HepG2 (cell line): ENCODE results near the gene CCL19. TPM values are rescaled to one million over a fixed set of nuclear protein-coding genes. Genes with fewer than 3 reads are reported as not detected.

Experiments used
- ATAC-seq: fragments of 200-7000 bp; cut with Tn5 transposase; 3 replicates; pipeline ENCODE4 v1.9.1; 2020; ENCODE audit warnings: mild to moderate bottlenecking, moderate library complexity
- BruUV-seq: library from RNA; stranded (reverse); fragments of 400-500 nt; replicated peaks from 2 replicates; lab custom pipeline; 2021; lab: Mats Ljungman, UMichigan
- CTCF ChIA-PET: fragments of 300-600 bp; formaldehyde crosslinking; extraction: SDS; loops from one replicate; lab custom pipeline; 2021; ENCODE audit warnings: low total read pairs, inconsistent platforms, low intra/inter-chr PET ratio; lab: Yijun Ruan, JAX
- POLR2A ChIA-PET: fragments of 350-600 bp; sonication (Branson Sonifier 250); formaldehyde crosslinking; loops from one replicate; lab custom pipeline; 2020; ENCODE audit warnings: antibody characterized with exemption, inconsistent platforms; lab: Yijun Ruan, JAX
- DNase-seq: peaks from one replicate; pipeline ENCODE4 v3.0.0-alpha.2; 2015; ENCODE audit warnings: low spot score
- FAIRE-seq: peaks from 3 replicates; lab custom pipeline; 2011; peaks lifted over from hg19 to GRCh38; lab: Jason Lieb, UNC
- H2AFZ ChIP-seq: one replicate; pipeline ENCODE4 v1.6.1; 2011; ENCODE audit warnings: low read length, inconsistent platforms
- H3K27ac ChIP-seq: fragments of 300-600 bp; 3 replicates; pipeline ENCODE4 v1.8.0; 2011; ENCODE audit warnings: mixed run types, mild to moderate bottlenecking, mixed read lengths, low read length, inconsistent platforms; ENCODE audit not compliant: insufficient read depth; ENCODE audit errors: extremely low read length
- H3K27me3 ChIP-seq, 2 experiments: fragments of 200-600 bp in 1 of 2; 2 replicates in 1 of 2; 3 replicates in 1 of 2; pipeline versions ENCODE4 v1.6.0 to v1.8.0; 2011; ENCODE audit warnings: low read length in 2 of 2, mild to moderate bottlenecking in 2 of 2, moderate library complexity in 2 of 2, inconsistent platforms in 1 of 2; ENCODE audit not compliant: insufficient read depth in 2 of 2, control insufficient read depth in 1 of 2
- H3K36me3 ChIP-seq, 2 experiments: fragments of 200-600 bp in 1 of 2; replicated peaks in 1 of 2; 2 replicates in 1 of 2; 3 replicates in 1 of 2; pipeline versions ENCODE4 v1.5.1 to v1.8.0; 2011; ENCODE audit warnings: low read length in 2 of 2, inconsistent platforms in 1 of 2; ENCODE audit not compliant: insufficient read depth in 2 of 2, control insufficient read depth in 1 of 2
- H3K4me1 ChIP-seq: 2 replicates; pipeline ENCODE4 v1.5.1; 2012; ENCODE audit warnings: low read length, inconsistent platforms; ENCODE audit not compliant: insufficient read depth
- H3K4me2 ChIP-seq: 2 replicates; pipeline ENCODE4 v1.6.0; 2011; ENCODE audit warnings: low read depth, low read length, inconsistent platforms
- H3K4me3 ChIP-seq, 3 experiments: fragments of 200-600 bp in 1 of 3; sonication (generic), shearing (Covaris generic) in 1 of 3; replicated peaks in 1 of 3; 2 replicates each; pipeline ENCODE4 v1.5.1; 2011 to 2016; ENCODE audit warnings: low read length in 3 of 3, inconsistent platforms in 2 of 3, low read depth in 2 of 3, mild to moderate bottlenecking in 2 of 3, control low read depth in 1 of 3, mixed read lengths in 1 of 3; ENCODE audit not compliant: insufficient read depth in 1 of 3
- H3K79me2 ChIP-seq: one replicate; pipeline ENCODE4 v1.6.1; 2011; ENCODE audit warnings: low read length, inconsistent platforms; ENCODE audit not compliant: insufficient read depth
- H3K9ac ChIP-seq: 2 replicates; pipeline ENCODE4 v1.6.0; 2011; ENCODE audit warnings: mild to moderate bottlenecking, low read depth, low read length, inconsistent platforms; ENCODE audit not compliant: insufficient read depth
- H3K9me3 ChIP-seq: 2 replicates; pipeline ENCODE4 v1.5.1; 2012; ENCODE audit warnings: mild to moderate bottlenecking, low read length
- H4K20me1 ChIP-seq: 2 replicates; pipeline ENCODE4 v1.6.0; 2011; ENCODE audit warnings: inconsistent platforms, mild to moderate bottlenecking, low read length, moderate library complexity; ENCODE audit not compliant: insufficient read depth
- FOXO1 ChIP-seq: sonication (generic); formaldehyde crosslinking; IDR thresholded peaks from 2 replicates; pipeline ENCODE4 v1.4.0; 2020; ENCODE audit warnings: missing genetic modification reagents
- HHEX ChIP-seq: IDR thresholded peaks from 2 replicates; pipeline ENCODE4 v1.6.1; 2016; ENCODE audit warnings: control low read depth
- MIER2 ChIP-seq: IDR thresholded peaks from 2 replicates; pipeline ENCODE4 v1.6.1; 2016; ENCODE audit warnings: missing biosample characterization, missing genetic modification reagents
- ONECUT2 ChIP-seq: sonication (generic); formaldehyde crosslinking; IDR thresholded peaks from 2 replicates; pipeline ENCODE4 v1.4.0; 2020; ENCODE audit warnings: missing genetic modification reagents
- RERE ChIP-seq: IDR thresholded peaks from 2 replicates; pipeline ENCODE4 v1.6.1; 2016; ENCODE audit warnings: low read depth, missing genetic modification reagents, missing compliant biosample characterization
- RNF2 ChIP-seq: fragments of 450-650 bp; conservative IDR thresholded peaks from 2 replicates; pipeline ENCODE4 v1.6.1; 2016; ENCODE audit warnings: low read depth
- ZNF496 ChIP-seq: sonication (generic); formaldehyde crosslinking; IDR thresholded peaks from 2 replicates; pipeline ENCODE4 v1.8.1; 2023; ENCODE audit warnings: mild to moderate bottlenecking, moderate library complexity, missing genetic modification reagents; ENCODE audit not compliant: insufficient replicate concordance
- ZNF547 ChIP-seq: sonication (generic); formaldehyde crosslinking; IDR thresholded peaks from 2 replicates; pipeline ENCODE4 v1.5.1; 2020; ENCODE audit warnings: mild to moderate bottlenecking, missing genetic modification reagents
- ZNF607 ChIP-seq: sonication (generic); formaldehyde crosslinking; IDR thresholded peaks from 2 replicates; pipeline ENCODE4 v1.5.1; 2020; ENCODE audit warnings: missing genetic modification reagents, mild to moderate bottlenecking, borderline replicate concordance
- ZNF768 ChIP-seq: sonication (generic); formaldehyde crosslinking; IDR thresholded peaks from 2 replicates; pipeline ENCODE4 v1.4.0; 2020; ENCODE audit warnings: missing genetic modification reagents
- WGBS: methylation state at CpG from one replicate; pipeline ENCODE4 v1.1.6; 2017; ENCODE audit warnings: low lambda C conversion rate; 5-methylcytosine and 5-hydroxymethylcytosine counted together
- in situ Hi-C: cut with HindIII; loops from 2 replicates; pipeline ENCODE4 v1.10.0; 2017; ENCODE audit warnings: low pct_unique_long_range_greater_than_20kb; ENCODE audit not compliant: extremely low pct_ligation_motif_present
- intact Hi-C: fragments of 100-400 bp; cut with micrococcal nuclease; formaldehyde crosslinking; loops from one replicate; pipeline ENCODE4 v1.10.0; 2022; ENCODE audit not compliant: unreplicated experiment
- polyA plus RNA-seq, 8 experiments: library from polyadenylated mRNA; depleted of rRNA in 3 of 8; stranded (reverse) in 7 of 8; unstranded in 1 of 8; fragments of >200 nt; fragmentation: Illumina TruSeq in 4 of 8; extraction: Trizol in 4 of 8; gene quantifications; 2 replicates each; pipeline versions ENCODE4 v1.2.1 to v1.2.3, GENCODE V29; 2011 to 2016; ENCODE audit warnings: low read depth in 4 of 8, missing spikeins in 1 of 8, mixed read lengths in 1 of 8; ENCODE audit not compliant: insufficient read depth in 1 of 8
- total RNA-seq, 5 experiments: library from RNA; depleted of rRNA; stranded (reverse); fragments of >200 nt; fragmentation: Illumina TruSeq; extraction: Trizol; gene quantifications; 2 replicates each; pipeline ENCODE4 v1.2.3, GENCODE V29; 2016; ENCODE audit warnings: low read depth in 1 of 5
- TF ChIP-seq, protein P1 (sequence below): sonication (generic); formaldehyde crosslinking; IDR thresholded peaks from 2 replicates; pipeline ENCODE4 v1.5.0; 2020; ENCODE audit warnings: missing genetic modification reagents, mild to moderate bottlenecking, borderline replicate concordance

The CCL19 gene
- total and polyA plus RNA-seq, 2 of the 13 experiments (the other 11 are each of a cell fraction or from before 2014, with no cell fraction given) = not detected

GRCh38 chr9:34674440-34674839, 16.6 kb downstream of the CCL19 start:
- POLR2A ChIA-PET = no interaction called here
- CTCF ChIA-PET = interaction anchor here (0.7 to 6.1 kb wide), 5 partner anchors 11 to 62 kb away, joined by 3 to 178 read pairs (median 4); no protein-coding TSS in a partner anchor

More at GRCh38 chr9:34674440-34674839, 16.6 kb downstream of the CCL19 start:
- FAIRE-seq (no peak), ATAC-seq (no peak), DNase-seq (no peak)
- Histone ChIP-seq H3K9me3 (no peaks in the 10 kb centered on the region), H3K4me1 (peaks cover 4% of the 10 kb centered on the region; the same call in 1 of the 2 replicates), H3K79me2 (no peaks in the 10 kb centered on the region), H3K36me3 (no peaks in the 10 kb centered on the region), H2AFZ (no peak overlapping the region), H3K4me3 (no peak overlapping the region), H3K9ac (no peak overlapping the region), H4K20me1 (no peaks in the 10 kb centered on the region), H3K27me3 (no peaks in the 10 kb centered on the region), H3K4me2 (no peak overlapping the region), H3K27ac (no peak overlapping the region)
- BruUV-seq = no TSS peak
- intact Hi-C loops = no loop called here
- in situ Hi-C loops = no loop called here
- 60% methylated on average over 3 of the region's 3 CpGs for whole genome bisulfite sequencing
- TF ChIP-seq ZNF607 (CRISPR knock-in tag) (no peak), ZNF547 (CRISPR knock-in tag) (no peak), FOXO1 (CRISPR knock-in tag) (no peak), ZNF768 (CRISPR knock-in tag) (no peak), RNF2 (no peak), ONECUT2 (CRISPR knock-in tag) (no peak), MIER2 (CRISPR knock-in tag) (no peak), HHEX (CRISPR knock-in tag) (no peak), ZNF496 (no peak), RERE (no peak)
- TF ChIP-seq, protein P1, sequence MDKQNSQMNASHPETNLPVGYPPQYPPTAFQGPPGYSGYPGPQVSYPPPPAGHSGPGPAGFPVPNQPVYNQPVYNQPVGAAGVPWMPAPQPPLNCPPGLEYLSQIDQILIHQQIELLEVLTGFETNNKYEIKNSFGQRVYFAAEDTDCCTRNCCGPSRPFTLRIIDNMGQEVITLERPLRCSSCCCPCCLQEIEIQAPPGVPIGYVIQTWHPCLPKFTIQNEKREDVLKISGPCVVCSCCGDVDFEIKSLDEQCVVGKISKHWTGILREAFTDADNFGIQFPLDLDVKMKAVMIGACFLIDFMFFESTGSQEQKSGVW (CRISPR knock-in tag) = no peak
